ENCODE measurements around the gene PPWD1. TPM values are rescaled to one million over a fixed set of nuclear protein-coding genes. Genes with fewer than 3 reads are reported as not detected.
"Not testable (repeated sequence)": the region's sequence is repeated elsewhere in the genome, so short reads cannot be mapped to it uniquely, and the experiment has no call there.

The PPWD1 gene
- polyA plus RNA-seq, 3 donors: 60.1 to 98.9 (median 83.2) TPM

DNA sequence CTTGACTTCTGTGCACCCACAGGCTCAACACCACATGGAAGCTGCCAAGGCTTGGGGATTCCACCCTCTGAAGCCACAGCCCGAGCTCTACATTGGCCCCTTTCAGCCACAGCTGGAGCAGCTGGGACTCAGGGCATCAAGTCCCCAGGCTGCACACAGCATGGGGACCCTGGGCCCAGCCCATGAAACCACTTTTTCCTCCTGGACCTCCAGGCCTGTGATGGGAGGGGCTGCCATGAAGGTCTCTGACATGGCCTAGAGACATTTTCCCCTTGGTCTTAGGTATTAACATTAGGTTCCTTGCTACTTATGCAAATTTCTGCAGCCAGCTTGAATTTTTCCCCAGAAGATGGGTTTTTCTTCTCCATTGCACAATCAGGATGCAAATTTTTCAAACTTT lies 38.7 kb downstream of the PPWD1 start:
- not testable (repeated sequence) for DNase-seq (ENCODE audit: extremely low read depth in 1 of 11, low read depth in 9 of 11, low spot score in 4 of 11)

GRCh38 chr5:65611524-65611923 lies 48.4 kb downstream of the PPWD1 start:
- peak in 5 of 11 donors; percentile 10 to 63 (median 33) for DNase-seq (ENCODE audit: extremely low read depth in 1 of 11, low read depth in 9 of 11, low spot score in 4 of 11)

DNA sequence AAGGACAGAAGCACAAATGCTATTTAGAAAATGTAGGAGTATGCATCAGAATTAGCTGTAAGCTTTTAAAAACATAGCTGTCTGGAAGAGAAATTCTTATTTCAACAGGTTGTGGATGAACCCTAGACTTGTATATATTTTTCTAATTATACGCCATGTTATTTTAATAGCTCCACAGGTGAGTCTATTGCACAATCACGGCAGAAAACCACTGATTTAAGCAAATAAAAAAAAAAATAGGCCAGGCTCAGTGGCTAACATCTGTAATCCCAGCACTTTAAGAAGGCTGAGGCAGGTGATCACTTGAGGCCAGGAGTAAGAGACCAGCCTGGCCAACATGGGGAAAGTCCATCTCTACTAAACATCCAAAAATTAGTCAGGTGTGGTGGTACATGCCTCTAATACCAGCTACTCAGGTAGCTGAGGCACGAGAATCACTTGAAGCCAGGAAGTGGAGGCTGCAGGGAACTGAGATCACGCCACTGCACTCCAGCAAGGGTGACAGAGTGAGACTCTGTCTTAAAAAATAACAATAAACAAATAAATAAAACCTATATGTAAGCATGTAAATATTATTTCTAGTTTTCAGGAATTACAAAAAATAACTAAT lies 49.3 kb downstream of the PPWD1 start:
- DNase-seq (ENCODE audit: extremely low read depth in 1 of 11, low read depth in 9 of 11, low spot score in 4 of 11): no peak

DNA sequence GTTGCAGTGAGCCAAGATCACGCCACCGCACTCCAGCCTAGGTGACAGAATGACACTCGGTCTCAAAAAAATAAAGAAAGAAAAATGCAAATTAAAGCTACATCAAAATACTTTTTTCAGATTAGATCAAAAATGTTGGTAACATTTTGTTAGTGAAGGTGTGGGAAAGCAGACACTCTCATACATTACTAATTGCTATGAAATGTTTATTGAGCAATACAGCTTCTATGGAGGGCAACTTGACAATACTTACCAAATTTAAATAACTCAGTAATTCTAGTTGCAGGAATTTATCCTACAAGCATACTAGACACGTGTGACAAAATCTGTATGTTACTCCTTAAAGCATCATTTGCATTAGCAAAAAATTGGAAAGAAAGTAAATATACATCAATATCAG lies 56.9 kb downstream of the PPWD1 start:
- no peak for DNase-seq (ENCODE audit: extremely low read depth in 1 of 11, low read depth in 9 of 11, low spot score in 4 of 11)

DNA sequence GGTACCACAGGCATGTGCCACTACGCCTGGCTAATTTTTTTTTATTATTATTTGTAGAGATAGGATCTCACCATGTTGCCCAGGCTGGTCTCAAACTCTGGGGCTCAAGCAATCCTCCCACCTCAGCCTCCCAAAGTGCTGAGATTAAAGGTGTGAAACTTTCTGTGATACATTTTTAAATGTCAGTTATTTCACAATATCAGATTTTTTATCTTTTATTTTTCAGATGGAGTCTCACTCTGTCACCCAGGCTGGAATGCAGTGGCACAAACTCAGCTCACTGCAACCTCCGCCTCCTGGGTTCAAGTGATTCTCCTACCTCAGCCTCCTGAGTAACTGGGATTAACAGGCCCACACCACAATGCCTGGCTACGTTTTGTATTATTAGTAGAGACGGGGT lies 58.9 kb downstream of the PPWD1 start:
- DNase-seq (ENCODE audit: extremely low read depth in 1 of 11, low read depth in 9 of 11, low spot score in 4 of 11): not testable (repeated sequence)

- no peak for DNase-seq (ENCODE audit: extremely low read depth in 1 of 11, low read depth in 9 of 11, low spot score in 4 of 11)
Measured at GRCh38 chr5:65623482-65623881, 60.4 kb downstream of the PPWD1 start.

DNA sequence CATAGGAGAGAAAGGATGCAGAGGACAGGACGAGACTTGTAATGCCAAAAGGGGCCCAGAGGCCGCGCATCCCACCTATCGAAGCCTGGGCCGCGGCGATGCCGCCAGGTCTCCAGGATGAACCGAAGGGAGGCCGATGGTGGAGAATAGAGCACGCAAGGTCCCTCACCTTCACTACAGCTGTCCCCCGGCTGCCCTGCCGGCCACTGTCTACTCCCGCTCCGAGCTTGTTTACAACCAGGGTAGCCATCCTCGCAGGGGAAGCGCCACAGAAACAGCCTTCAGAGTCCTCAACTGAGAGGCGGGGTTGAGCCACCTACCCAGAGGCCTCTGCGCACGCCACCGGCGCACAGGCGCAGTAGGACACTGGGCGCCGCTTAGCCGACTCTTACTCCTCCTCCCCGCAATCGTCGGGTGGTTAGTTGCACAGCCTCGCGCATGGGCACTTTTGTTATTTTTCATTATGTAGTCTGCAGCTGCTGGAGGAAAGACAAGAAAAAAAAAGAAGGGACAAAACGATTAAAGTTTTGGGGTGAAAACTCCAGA lies 61.0 kb downstream of the PPWD1 start, which contains the start of gene TRIM23:
Gene TRIM23, minus strand, starts transcription at position 309 of the 546 bp plus-strand sequence. Its CDS starts 59 bp downstream, at position 250.
- peak; percentile 83 to 94 (median 91) for DNase-seq (ENCODE audit: extremely low read depth in 1 of 11, low read depth in 9 of 11, low spot score in 4 of 11)

DNA sequence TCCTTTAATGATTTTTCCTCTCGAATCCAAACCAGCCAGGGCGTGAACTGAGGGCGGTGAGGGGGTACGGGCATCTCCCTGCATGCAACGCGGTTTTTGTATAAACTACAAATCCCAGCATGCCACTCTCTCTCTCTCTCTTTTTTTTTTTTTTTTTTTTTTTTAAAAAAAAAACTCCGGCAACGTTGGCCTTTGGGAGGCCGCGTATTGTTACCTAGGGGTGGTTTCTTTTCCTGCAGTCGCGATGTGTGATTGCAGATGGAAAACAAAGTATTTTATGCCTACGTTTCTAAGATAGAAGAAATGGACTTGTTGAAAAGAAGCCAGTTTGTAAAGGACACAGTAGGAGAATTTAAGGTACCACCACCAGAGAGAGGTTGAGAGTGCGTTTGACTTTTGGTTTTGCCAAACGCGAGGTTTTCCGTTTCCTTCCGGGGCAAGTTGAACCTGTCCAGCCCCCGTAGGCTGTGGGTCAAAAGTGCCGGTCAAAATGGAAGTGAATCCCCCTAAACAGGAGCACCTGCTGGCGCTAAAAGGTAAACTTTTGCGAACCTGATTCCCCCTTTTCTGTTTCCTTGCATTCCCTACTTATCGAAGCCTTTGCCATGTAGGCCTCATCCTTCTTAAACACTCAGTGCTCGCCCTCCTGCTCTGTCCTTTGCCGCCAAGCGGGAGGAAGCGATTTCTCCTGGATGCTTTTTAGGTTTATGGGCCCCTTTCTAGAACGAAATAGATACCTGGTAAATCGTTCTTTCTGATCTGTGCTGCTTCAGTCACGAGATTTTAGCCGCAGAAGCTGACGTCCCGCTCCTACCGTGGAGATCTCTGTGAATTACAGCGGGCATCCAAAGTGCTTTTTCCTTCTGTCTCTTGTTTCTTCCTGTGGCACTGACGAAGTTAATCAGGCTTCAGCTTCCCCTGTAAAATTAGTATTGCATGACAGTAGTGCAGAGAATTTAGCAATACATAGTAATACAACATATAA lies 61.8 kb downstream of the PPWD1 start, which contains the start of the genes SHLD3 and TRAPPC13:
Gene SHLD3, plus strand, starts transcription at position 457 of the 985 bp plus-strand sequence. CDS start 4,561 bp downstream, outside the sequence.
Gene TRAPPC13, plus strand, starts transcription at position 457 of the 985 bp plus-strand sequence. Its CDS starts 34 bp downstream, at position 491.
- DNase-seq (ENCODE audit: extremely low read depth in 1 of 11, low read depth in 9 of 11, low spot score in 4 of 11): peak; percentile 66 to 96 (median 86)

GRCh38 chr5:65625743-65626142 lies 62.6 kb downstream of the PPWD1 start:
- no peak for DNase-seq (ENCODE audit: extremely low read depth in 1 of 11, low read depth in 9 of 11, low spot score in 4 of 11)

DNA sequence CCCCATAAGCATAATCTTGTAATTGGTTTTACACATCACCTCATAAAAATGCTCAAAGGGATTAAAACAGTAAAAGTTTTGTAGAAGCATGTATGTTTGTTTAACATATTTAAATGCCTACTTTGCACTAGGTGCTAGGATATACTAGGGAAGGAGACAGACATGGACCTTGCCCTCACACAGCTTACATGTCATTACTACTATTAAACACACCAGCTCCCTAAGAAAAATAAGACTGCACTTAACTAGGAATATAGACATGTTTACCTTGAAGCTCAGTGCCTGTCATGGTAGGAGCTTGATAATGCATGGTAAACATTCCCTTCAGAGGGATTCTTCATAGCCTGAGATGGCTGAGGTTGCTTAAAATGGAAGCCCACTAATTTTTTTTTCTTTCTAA lies 67.9 kb downstream of the PPWD1 start:
- no peak for DNase-seq (ENCODE audit: extremely low read depth in 1 of 11, low read depth in 9 of 11, low spot score in 4 of 11)

Other genes with a start within 250 kb of the PPWD1 start
- 1 to 10 TPM; 2.1 to 3.5 (median 3.2) TPM for gene ADAMTS6, start 81.4 kb upstream of the PPWD1 start, polyA plus RNA-seq (ENCODE audit: insufficient read length in 3 of 3)
- gene CENPK, start 128 bp upstream of the PPWD1 start, polyA plus RNA-seq (ENCODE audit: insufficient read length in 3 of 3): 10 to 100 TPM; 30.3 to 41.9 (median 33.2) TPM
- gene TRIM23, start 61.0 kb downstream of the PPWD1 start, polyA plus RNA-seq (ENCODE audit: insufficient read length in 3 of 3): 10 to 100 TPM; 21.0 to 25.2 (median 24.4) TPM
- 1 to 10 TPM; 3.1 to 4.2 (median 3.2) TPM for gene SHLD3, start 61.7 kb downstream of the PPWD1 start, polyA plus RNA-seq (ENCODE audit: insufficient read length in 3 of 3)
- 10 to 100 TPM; 25.7 to 35.9 (median 32.4) TPM for gene TRAPPC13, start 61.7 kb downstream of the PPWD1 start, polyA plus RNA-seq (ENCODE audit: insufficient read length in 3 of 3)
- 1 to 10 TPM; 7.8 to 9.3 (median 9.0) TPM for gene SGTB, start 158.8 kb downstream of the PPWD1 start, polyA plus RNA-seq (ENCODE audit: insufficient read length in 3 of 3)
- 10 to 100 TPM; 37.4 to 39.7 (median 37.6) TPM for gene NLN, start 158.9 kb downstream of the PPWD1 start, polyA plus RNA-seq (ENCODE audit: insufficient read length in 3 of 3)

Measured in renal cortex interstitium (tissue), 11 donors.